Activated T-cell treated with anti-CD3 and anti-CD28 coated beads, Interleukin-2, amount 50 U/mL, for 1 hour (primary cell): ENCODE results near the gene PTCHD1.

ENCODE experiments used
- DNase-seq: peaks from one replicate; pipeline ENCODE4 v3.0.0-alpha.2; 2020

Gene PTCHD1

DNA sequence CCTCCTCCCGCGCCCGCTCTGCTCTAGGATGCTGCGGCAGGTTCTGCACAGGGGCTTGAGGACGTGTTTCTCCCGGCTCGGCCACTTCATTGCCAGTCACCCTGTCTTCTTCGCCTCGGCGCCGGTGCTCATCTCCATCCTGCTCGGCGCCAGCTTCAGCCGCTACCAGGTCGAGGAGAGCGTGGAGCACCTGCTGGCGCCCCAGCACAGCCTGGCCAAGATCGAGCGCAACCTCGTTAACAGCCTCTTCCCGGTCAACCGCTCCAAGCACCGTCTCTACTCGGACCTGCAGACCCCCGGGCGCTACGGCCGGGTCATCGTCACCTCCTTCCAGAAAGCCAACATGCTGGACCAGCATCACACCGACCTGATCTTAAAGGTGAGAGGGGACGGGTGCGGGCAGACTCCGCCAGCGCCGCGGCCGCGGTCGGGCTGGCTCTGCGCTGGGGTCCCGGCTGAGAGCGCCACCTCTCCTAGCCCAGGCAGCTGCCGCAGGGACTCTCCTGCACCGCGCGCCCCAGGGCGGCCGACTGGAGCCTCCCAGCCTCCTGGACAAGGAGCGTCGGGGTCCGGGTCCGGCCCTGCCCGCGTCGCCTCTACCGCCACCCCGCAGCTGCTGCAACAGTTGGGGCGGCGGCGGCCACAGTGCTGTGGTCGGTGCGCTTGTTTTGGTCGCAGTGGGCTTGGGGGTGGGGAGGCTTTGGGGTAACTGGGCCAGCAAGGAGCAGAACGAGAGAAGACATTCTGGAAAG, at the start of gene PTCHD1:
Gene PTCHD1 (plus strand): TSS at position 2 of the 752 bp plus-strand sequence. CDS start 27 bp downstream, at position 29.
- DNase-seq, result no peak

- no peak for DNase-seq
Measured at GRCh38 chrX:23286731-23287130, 47.9 kb upstream of the PTCHD1 start.

DNA sequence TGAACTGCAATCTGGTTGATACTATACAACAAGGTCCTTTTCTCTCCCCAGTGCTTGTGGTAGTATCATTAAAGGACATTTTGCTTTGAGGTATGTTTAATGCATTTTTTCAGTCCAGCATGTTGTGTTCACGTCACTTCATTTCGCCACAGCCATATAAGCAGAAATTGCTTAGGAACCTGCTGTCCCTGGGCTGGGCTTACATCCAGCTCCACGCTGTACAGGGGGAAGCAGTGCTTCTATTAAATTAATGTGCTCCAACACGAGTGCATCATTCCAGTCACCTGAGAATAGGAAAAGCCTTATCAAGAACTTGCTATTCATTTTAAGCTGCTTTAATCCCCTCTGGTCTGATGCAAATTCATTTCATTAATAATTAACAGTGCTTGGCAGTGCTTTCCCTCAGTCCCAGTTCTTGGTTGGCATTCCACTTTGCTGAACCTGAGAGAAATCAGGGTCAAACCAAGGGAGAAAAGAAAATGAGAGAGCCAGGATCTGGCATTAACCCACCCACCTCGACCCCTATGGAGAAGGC, 47.4 kb upstream of the PTCHD1 start:
- no peak for DNase-seq

DNA sequence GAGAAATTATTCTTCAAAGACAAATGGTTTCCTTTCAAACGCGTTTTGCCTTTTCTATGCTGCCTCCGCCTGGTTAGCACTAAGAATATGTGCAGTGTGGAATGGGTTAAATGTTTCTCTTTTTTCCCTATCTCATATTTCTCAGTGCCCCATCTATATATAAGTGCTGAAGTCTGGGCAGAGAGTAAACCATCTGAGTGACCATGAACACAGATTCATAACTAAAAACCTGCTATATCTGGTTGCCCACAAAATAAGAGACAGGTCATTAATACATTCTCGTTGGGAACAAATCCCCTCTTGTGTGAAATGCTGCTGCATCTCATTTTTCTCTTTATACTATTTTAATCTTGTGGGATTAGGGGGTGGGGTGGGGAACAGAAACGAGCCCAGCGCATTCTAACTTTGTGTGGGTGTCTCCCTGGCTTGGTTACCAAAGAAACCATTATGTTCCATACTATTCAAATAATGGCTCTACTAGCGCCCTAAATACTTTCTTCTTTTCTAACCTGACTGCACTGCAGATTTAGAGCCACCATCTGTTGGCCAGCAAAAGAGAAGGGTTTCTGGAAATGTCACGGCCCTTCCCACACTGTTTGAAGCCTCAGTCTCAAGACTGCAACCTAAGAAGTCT, 42.2 kb upstream of the PTCHD1 start:
- DNase-seq, result no peak

DNA sequence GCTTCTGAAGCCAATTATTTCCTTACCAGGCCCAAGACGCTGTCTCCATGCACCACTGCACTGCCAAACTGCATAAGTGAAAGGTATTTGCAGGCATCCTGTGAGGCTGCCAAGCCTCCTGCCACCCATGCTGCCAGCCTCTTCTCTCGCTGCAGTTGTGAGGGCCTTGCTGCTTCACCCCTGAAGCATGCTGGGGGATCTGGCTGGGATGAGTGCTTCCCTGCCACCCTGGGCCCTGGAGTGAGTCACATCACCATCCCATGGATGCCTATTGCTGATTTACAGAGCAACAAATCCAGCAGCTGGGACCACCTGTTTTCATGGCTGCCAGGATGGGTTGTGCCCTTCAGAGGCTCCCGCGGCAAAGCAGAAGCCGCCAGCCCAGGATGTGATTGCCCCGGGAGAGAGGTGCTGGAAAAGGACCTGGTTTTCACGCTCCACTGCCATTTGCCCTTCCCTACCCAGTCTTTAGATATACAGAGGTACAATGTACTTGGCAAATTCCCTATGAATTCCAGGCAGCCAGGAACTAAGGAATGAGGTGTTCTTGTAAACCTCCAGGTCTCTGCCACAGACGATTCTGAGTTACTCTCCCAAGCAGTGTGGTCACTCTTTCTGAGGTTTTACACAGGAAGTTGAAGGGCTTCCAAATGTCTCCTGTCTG, 41.5 kb upstream of the PTCHD1 start:
- DNase-seq, result no peak

DNA sequence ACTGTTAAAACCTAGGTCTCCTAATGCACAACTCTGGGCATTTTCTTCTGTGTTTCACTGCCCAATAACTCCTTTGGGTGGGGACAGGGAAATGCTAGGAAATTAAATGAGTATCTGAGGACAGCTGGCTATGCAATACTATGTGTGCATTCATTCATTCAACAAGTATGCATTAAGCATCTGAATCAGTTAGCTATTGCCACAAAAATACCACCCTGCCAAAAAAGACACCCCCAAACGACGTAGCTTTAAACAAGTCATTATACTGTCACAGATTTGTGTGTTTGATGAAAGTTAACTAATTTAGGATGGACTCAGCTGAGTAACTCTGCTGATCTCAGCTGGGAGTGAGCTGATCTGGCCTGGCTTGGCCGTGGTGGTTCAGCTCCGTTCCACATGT, 29.8 kb upstream of the PTCHD1 start:
- DNase-seq, result no peak

GRCh38 chrX:23311731-23312130, 22.9 kb upstream of the PTCHD1 start:
- no peak for DNase-seq

DNA sequence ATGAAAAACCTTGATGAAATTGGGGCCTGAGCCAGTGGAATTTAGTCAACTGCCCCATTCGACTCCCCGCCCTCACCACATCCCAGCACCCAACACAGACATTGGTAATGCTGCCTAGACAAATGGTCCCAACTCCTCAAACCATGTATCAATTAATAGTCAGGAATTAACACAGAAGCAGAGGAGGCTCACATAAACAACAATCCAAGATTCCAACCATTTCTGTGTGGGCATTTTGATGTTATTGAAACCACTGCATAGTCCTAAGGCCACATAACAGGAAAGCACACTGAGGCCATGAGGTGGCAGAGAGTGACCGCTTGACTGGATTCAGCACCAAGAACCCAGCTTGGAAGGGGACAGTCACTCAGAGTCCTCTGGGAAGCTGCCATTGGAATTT, 22.5 kb upstream of the PTCHD1 start:
- DNase-seq, result no peak

- peak; percentile 25 for DNase-seq
Measured at GRCh38 chrX:23317799-23318724, 16.6 kb upstream of the PTCHD1 start.

DNA sequence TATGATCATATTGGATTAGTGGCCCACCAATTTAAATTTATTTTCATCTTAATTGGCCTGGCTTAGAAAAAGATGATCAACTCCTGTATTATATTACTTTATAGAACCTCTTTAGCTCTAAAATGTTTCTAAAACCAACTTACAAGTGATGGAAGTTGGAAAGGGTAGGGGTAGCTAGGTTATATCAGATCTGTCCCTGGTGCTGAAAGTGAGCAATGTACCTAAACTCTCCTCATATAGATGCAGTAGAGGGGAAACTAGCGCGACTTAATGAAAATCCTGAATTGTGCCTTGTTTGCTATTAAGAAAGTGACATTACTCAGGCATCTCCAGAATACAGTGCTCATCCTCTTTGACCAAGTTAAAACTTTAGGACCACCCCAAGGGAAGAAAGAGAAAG, 7.5 kb upstream of the PTCHD1 start:
- no peak for DNase-seq

- DNase-seq, result no peak
Measured at GRCh38 chrX:23331701-23332100, 2.9 kb upstream of the PTCHD1 start.

- DNase-seq, result no peak
Measured at GRCh38 chrX:23332101-23332887, 2.4 kb upstream of the PTCHD1 start.

DNA sequence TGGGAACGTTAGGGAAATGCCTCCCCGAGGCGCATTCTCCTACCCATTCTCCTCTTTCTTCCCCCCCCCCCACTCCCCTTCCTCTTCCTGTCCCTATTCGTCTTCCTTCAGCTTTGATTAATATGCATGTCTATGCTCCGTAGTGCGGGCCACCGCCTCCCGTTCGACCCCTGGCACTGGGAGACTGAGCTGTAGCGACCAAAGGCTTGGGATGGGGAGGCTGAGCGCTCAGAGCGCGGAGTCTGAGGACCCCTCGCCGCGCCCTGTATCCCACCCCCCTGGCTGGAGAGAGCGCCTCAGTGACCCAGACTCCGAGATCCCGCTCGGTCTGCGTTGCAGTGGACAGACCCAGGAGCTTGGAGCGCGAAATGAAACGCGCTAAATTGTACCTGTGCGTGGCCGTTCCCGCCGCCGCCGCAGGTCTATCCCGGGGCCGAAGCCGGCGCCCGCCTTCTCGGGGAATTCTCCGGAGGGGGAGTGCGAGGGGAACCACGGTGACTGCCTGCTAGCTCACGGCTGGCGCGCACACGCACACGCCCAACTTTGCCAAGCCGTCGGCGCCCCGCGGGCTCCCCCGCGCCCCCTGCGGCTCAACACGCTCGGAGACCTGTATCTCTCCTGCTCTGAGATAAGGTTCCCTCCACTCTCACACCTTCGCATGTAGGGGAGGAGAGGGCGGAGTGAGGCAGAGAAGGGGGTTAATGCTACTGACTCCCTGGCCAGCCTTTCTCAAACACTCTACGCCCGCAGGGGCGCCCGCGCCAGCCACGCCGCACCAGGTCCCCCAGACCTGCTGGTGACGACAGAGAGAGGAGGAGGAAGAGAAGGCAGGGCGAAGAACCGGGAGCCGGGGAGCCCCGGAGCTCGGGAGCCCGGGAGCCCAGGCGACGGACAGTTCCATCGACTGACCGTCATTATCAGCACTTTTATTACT, 1.5 kb upstream of the PTCHD1 start:
- DNase-seq, result no peak

GRCh38 chrX:23333842-23334520, 668 bp upstream of the PTCHD1 start:
- DNase-seq, result no peak

DNA sequence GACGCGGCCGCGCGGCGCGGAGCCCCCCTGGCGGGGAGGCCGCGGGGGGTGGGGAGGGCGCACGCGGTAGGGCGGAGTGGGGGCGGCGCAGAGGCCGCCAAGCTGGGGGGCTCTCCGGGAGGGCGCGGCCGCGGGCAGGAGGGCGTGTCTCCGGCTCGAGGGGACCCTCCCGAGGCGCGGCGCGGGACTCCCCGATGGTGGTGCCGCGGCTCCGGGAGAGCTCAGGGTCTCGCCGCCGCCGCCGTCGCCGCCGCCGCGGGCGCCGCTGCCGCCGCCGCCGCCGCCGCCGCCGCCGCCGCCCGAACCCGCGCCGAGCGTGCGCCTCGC, 165 bp upstream of the PTCHD1 start:
- no peak for DNase-seq

DNA sequence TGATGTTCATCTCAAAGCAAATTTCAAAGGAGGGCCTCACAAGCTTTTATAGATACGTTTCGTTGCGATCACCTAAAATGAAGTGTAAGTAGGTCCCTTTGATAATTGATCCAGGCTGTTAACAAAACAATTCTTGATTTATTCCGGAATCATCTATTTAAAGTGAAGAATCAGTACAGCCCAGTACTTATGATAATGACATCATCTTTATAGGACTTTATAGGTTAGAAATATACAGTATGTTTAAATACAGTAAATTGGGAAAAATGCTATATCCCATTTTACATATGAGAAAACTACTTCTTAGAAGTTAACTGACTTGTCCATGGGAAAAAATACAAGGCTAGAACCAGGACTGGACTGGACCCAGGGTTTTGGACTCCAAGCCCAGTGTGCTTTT, 3.7 kb downstream of the PTCHD1 start:
- DNase-seq, result no peak

GRCh38 chrX:23341452-23341851, 6.8 kb downstream of the PTCHD1 start:
- DNase-seq, result no peak

DNA sequence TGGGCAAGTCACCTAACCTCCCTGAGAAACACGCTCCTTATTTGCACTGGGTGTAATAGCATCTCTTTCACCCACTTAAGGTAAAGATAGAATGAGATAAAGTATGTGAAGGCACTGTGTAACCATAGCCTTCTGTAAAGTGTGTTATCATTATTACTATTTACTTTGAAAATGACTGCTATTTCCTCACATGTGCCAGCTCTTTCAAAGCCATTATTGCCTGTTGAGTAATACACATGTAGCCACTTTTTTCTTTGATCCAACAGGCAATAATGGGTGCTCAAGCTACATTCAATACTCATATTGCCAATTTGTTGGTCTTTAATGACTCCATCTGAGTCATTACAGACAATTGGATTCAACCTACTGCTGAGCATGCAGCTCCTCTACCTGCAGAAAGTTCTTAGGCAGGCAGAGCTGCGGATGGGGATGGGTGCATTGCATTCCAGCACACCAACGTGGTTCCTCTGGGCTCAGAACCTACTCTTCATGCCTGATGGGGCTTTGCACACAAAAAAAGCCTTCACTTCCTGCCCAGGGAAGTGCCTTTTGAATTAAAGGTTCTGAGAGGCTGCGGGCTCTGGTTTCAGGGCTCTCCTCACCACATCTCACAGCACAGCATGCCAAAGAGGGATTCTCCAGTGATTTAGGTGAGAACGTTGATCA, 9.7 kb downstream of the PTCHD1 start:
- no peak for DNase-seq

DNA sequence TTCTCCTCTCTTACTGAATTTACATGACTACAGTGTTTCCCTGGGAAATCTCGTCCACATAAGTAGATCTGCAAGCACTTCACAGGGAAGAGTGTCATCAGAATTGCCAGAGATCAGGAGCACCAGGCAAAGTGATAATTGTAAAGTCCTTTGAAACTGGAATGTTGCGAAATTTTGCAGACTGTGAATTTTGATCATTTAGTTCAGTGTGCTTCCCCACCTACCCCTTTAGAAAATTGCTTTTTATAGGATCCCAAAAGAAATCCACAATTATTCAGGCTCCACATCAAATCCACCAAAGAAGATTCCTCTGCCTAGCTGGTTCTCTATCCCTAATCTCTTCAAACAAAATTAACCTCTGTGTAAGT, 10.2 kb downstream of the PTCHD1 start:
- no peak for DNase-seq

DNA sequence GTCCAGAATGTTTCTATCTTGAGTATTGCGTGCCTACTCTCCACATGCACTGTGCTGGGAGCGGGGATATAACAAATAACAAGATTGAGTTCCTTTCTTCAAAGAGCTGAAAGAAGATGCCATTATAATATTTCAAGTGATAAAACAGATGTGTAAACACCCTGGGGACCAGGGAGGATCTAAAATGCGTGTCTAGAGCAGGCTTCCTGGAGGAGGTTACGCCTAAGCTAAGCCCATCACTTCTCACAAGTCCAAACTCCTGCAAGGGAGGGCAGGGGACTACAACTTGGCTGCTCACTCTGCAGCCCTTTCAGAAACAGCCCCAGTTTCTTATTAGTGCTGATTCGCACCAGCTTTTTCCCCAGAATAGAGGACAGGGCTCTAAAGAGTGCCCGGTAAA, 21.5 kb downstream of the PTCHD1 start:
- DNase-seq, result no peak
